GM12878 (cell line): ENCODE measurements around the gene ATXN7L1. TPM values are rescaled to one million over a fixed set of nuclear protein-coding genes. Genes with fewer than 3 reads are reported as not detected.

Source experiments
- ATAC-seq: fragments of 200-7000 bp; cut with Tn5 transposase; 3 replicates; pipeline ENCODE4 v1.9.1; 2020; ENCODE audit warnings: mild to moderate bottlenecking, moderate library complexity
- BruUV-seq: library from RNA; stranded (reverse); fragments of 400-500 nt; replicated peaks from 2 replicates; lab custom pipeline; 2021; lab: Mats Ljungman, UMichigan
- CTCF ChIA-PET: fragments of 300-600 bp; sonication (Branson Sonifier 250); formaldehyde crosslinking; extraction: SDS; loops from one replicate; lab custom pipeline; 2021; ENCODE audit warnings: inconsistent platforms; lab: Yijun Ruan, JAX
- POLR2A ChIA-PET: fragments of 350-600 bp; formaldehyde crosslinking; extraction: SDS; loops from one replicate; lab custom pipeline; 2021; ENCODE audit warnings: inconsistent platforms; lab: Charles Lee
- RAD21 ChIA-PET: fragments of 300-600 bp; sonication (Branson Sonifier 250); formaldehyde crosslinking; loops from one replicate; lab custom pipeline; 2023; ENCODE audit warnings: antibody characterized with exemption; ENCODE audit not compliant: unreplicated experiment; lab: Charles Lee
- SMC1A ChIA-PET: fragments of 300-600 bp; sonication (Branson Sonifier 250); formaldehyde crosslinking; loops from one replicate; lab custom pipeline; 2023; ENCODE audit not compliant: unreplicated experiment, uncharacterized antibody; lab: Charles Lee
- DNase-seq: peaks from one replicate; pipeline ENCODE4 v3.0.0-alpha.2; 2011; ENCODE audit warnings: low read depth, low spot score
- FAIRE-seq: peaks from 3 replicates; lab custom pipeline; 2011; peaks lifted over from hg19 to GRCh38; lab: Jason Lieb, UNC
- H2AFZ ChIP-seq: 2 replicates; pipeline ENCODE4 v1.6.0; 2011; ENCODE audit warnings: low read depth, low read length, control low read depth; ENCODE audit not compliant: control insufficient read depth
- H3K27ac ChIP-seq: 2 replicates; pipeline ENCODE4 v1.5.1; 2011; ENCODE audit warnings: control low read depth; ENCODE audit not compliant: control insufficient read depth, insufficient read depth
- H3K27me3 ChIP-seq, 2 experiments: replicated peaks in 1 of 2; 2 replicates each; pipeline versions ENCODE4 v1.6.0 to v1.6.1; 2011; ENCODE audit warnings: low read length in 1 of 2; ENCODE audit not compliant: control insufficient read depth in 2 of 2, insufficient read depth in 2 of 2
- H3K36me3 ChIP-seq, 2 experiments: 2 replicates each; pipeline ENCODE4 v1.5.1; 2011; ENCODE audit warnings: low read length in 1 of 2; ENCODE audit not compliant: control insufficient read depth in 2 of 2, insufficient read depth in 2 of 2
- H3K4me1 ChIP-seq: 2 replicates; pipeline ENCODE4 v1.6.1; 2011; ENCODE audit warnings: mild to moderate bottlenecking, low read length, moderate library complexity, mixed read lengths; ENCODE audit not compliant: control insufficient read depth, insufficient read depth
- H3K4me2 ChIP-seq: 2 replicates; pipeline ENCODE4 v1.6.0; 2011; ENCODE audit warnings: control low read depth; ENCODE audit not compliant: control insufficient read depth, insufficient read depth
- H3K4me3 ChIP-seq: fragments of 200-600 bp; sonication (generic); 2 replicates; pipeline ENCODE4 v1.5.1; 2016
- H3K79me2 ChIP-seq: 2 replicates; pipeline ENCODE4 v1.6.0; 2011; ENCODE audit warnings: low read length; ENCODE audit not compliant: control insufficient read depth, insufficient read depth
- H3K9ac ChIP-seq: 2 replicates; pipeline ENCODE4 v1.8.0; 2011; ENCODE audit warnings: low read length, control low read depth, mixed read lengths; ENCODE audit not compliant: control insufficient read depth, insufficient read depth
- H3K9me3 ChIP-seq: replicated peaks from 3 replicates; pipeline ENCODE4 v1.5.1; 2011; ENCODE audit warnings: mild to moderate bottlenecking, low read length; ENCODE audit not compliant: control insufficient read depth, insufficient read depth
- H4K20me1 ChIP-seq: 2 replicates; pipeline ENCODE4 v1.6.0; 2011; ENCODE audit not compliant: control insufficient read depth, insufficient read depth
- BACH1 ChIP-seq: fragments of 450-650 bp; IDR thresholded peaks from 2 replicates; pipeline ENCODE4 v1.6.1; 2017; ENCODE audit warnings: mild to moderate bottlenecking, borderline replicate concordance
- CBX5 ChIP-seq: sonication (generic); IDR thresholded peaks from 2 replicates; pipeline ENCODE4 v1.6.1; 2016; ENCODE audit warnings: low read depth, moderate library complexity, mild to moderate bottlenecking, inconsistent platforms
- CHD2 ChIP-seq: IDR thresholded peaks from 2 replicates; pipeline ENCODE4 v1.6.1; 2011; ENCODE audit warnings: low read depth, low read length, improper control_type of control experiment, borderline replicate concordance
- LARP7 ChIP-seq: fragments of 450-650 bp; IDR thresholded peaks from 2 replicates; pipeline ENCODE4 v1.6.1; 2017; ENCODE audit warnings: mild to moderate bottlenecking
- NBN ChIP-seq: fragments of 450-650 bp; IDR thresholded peaks from 2 replicates; pipeline ENCODE4 v1.6.1; 2016
- NFYA ChIP-seq: IDR thresholded peaks from 2 replicates; pipeline ENCODE4 v1.6.1; 2011; ENCODE audit warnings: low read depth, mild to moderate bottlenecking, low read length, improper control_type of control experiment, borderline replicate concordance
- POLR2A ChIP-seq: IDR thresholded peaks from 2 replicates; pipeline ENCODE4 v1.6.1; 2011; ENCODE audit warnings: low read depth, mild to moderate bottlenecking, low read length
- SMARCA5 ChIP-seq: fragments of 450-650 bp; IDR thresholded peaks from 2 replicates; pipeline ENCODE4 v1.6.1; 2017; ENCODE audit warnings: mild to moderate bottlenecking
- TCF7 ChIP-seq: IDR thresholded peaks from 2 replicates; pipeline ENCODE4 v1.6.1; 2014; ENCODE audit warnings: antibody characterized with exemption, borderline replicate concordance
- WGBS: methylation state at CpG from one replicate; pipeline ENCODE4 v1.1.6; 2016; ENCODE audit warnings: low lambda C conversion rate; ENCODE audit not compliant: insufficient replicate concordance, insufficient coverage; ENCODE audit errors: missing lambda C conversion rate; 5-methylcytosine and 5-hydroxymethylcytosine counted together
- in situ Hi-C: fragments of 300-500 bp; cut with MboI; formaldehyde crosslinking; loops from 9 replicates; pipeline ENCODE4 v1.14.3; 2018; ENCODE audit warnings: mixed read lengths
- intact Hi-C: fragments of 100-400 bp; cut with micrococcal nuclease; formaldehyde crosslinking; loops from one replicate; pipeline ENCODE4 v1.14.2; 2022; ENCODE audit not compliant: unreplicated experiment
- polyA plus RNA-seq, 11 experiments: library from polyadenylated mRNA; depleted of rRNA in 4 of 11; unstranded in 6 of 11; stranded (reverse) in 5 of 11; fragments of >200 nt; fragmentation: Nextera tagmentation in 4 of 11; fragmentation: Illumina TruSeq in 1 of 11; extraction: Ambion mirVana in 4 of 11; extraction: Trizol in 1 of 11; gene quantifications; 1 replicate in 1 of 11; 2 replicates in 10 of 11; pipeline versions ENCODE4 v1.2.1 to v1.2.3, GENCODE V29; 2011 to 2016; ENCODE audit warnings: inconsistent platforms in 2 of 11, missing spikeins in 2 of 11, low read depth in 1 of 11
- total RNA-seq, 4 experiments: library from RNA; depleted of rRNA in 3 of 4; stranded (reverse); fragments of >200 nt in 3 of 4; fragmentation: Illumina TruSeq in 1 of 4; extraction: Trizol in 1 of 4; gene quantifications; 2 replicates each; pipeline versions ENCODE4 v1.2.1 to v1.2.3, GENCODE V29; 2013 to 2021
- TF ChIP-seq, protein P1 (sequence below): fragments of 450-650 bp; IDR thresholded peaks from 2 replicates; pipeline ENCODE4 v1.6.1; 2017; ENCODE audit warnings: mild to moderate bottlenecking, low read depth, inconsistent platforms; ENCODE audit not compliant: poor library complexity, severe bottlenecking
- TF ChIP-seq, protein P2 (sequence below): fragments of 450-650 bp; IDR thresholded peaks from 2 replicates; pipeline ENCODE4 v1.6.1; 2016; ENCODE audit warnings: mild to moderate bottlenecking, moderate library complexity, borderline replicate concordance
- TF ChIP-seq, protein P3 (sequence below): fragments of 450-650 bp; IDR thresholded peaks from 2 replicates; pipeline ENCODE4 v1.6.1; 2017; ENCODE audit warnings: mild to moderate bottlenecking, moderate library complexity

ATXN7L1 gene
- total and polyA plus RNA-seq, 10 of the 15 experiments (the other 5 are each of a cell fraction or from before 2014, with no cell fraction given): 0.40 to 2.9 (median 1.2) TPM

DNA sequence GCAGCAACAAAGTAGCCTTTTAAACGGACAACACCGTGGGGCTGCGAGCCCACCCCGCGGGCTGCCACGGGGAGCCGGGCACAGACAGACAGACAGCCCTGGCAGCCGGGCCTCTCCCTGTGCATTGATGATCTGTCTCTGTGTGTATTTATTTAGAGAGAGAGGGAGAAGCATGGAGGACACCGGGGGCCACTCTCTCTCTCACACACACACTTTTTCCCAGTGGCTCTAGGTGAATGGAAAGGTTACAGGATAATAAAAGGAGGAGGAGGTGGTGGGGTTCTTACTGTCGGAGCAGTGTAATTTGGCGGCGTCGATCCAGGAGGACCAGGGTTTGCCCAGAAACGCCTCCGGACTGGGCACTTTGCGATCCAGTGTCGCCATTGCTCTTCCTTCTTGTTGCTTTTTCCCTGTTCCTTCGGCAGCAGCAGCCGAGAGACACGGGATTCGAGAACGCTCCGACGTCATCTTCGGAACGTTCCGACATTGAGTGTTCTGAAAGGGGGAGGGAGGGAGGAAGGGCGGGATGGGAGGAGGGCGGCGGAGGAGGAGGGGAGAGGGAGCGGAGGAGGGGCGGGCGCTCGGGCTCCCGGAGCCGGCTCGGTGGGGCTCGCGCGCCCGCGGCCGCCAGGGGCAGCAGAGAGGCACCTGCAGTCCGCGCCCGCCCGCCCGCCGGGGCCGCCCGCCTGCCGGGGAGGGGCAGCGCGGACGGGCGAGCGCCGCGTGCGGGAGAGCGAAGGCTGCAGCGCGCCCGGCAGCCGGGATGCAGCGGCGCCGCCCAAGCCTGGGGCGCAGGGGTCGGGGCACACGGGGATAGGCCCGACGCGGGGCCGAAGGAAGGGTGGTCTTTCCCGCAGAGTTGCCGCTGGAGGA, at the start of gene ATXN7L1 (continued):
- TF ChIP-seq, protein P1, sequence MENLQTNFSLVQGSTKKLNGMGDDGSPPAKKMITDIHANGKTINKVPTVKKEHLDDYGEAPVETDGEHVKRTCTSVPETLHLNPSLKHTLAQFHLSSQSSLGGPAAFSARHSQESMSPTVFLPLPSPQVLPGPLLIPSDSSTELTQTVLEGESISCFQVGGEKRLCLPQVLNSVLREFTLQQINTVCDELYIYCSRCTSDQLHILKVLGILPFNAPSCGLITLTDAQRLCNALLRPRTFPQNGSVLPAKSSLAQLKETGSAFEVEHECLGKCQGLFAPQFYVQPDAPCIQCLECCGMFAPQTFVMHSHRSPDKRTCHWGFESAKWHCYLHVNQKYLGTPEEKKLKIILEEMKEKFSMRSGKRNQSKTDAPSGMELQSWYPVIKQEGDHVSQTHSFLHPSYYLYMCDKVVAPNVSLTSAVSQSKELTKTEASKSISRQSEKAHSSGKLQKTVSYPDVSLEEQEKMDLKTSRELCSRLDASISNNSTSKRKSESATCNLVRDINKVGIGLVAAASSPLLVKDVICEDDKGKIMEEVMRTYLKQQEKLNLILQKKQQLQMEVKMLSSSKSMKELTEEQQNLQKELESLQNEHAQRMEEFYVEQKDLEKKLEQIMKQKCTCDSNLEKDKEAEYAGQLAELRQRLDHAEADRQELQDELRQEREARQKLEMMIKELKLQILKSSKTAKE: no peak
- TF ChIP-seq LARP7: peak; percentile 60; the same call in 1 of the 2 replicates
- TF ChIP-seq SMARCA5: peak; percentile 92
- TF ChIP-seq CHD2: 0 out of 2 replicates have a peak, but pooled peaks have one; percentile 17
- TF ChIP-seq NBN: 0 out of 2 replicates have a peak, but pooled peaks have one; percentile 33

DNA sequence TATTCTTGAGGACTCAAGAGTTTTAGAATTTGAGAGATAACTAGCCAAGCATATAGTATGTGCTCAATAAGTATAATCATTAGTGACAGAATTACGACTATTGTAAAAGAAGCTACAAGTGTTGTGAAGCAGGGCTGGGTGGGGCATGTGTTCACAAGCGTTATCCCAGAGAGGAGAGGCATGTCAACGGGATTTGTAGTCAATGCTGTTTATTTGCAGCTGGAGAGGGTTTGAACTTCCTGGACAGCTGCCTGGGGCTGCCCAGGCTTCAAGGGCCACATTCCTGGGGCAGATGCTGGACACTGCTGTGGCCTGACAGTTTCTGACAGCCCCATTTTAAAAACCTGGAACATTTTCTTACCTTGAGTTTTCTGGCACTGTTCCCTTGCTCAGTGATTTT, 49.7 kb upstream of the ATXN7L1 start:
- Histone ChIP-seq H3K79me2 (no peaks in the 10 kb centered on the region), H4K20me1 (no peaks in the 10 kb centered on the region), H3K4me3 (no peak overlapping the region), H2AFZ (no peak overlapping the region), H3K9ac (no peak overlapping the region), H3K27ac (no peak overlapping the region), H3K27me3 (peaks cover 0 to 1% of the 10 kb centered on the region in 2 experiments; a peak in 2 of 4 replicates), H3K4me1 (no peaks in the 10 kb centered on the region), H3K4me2 (no peak overlapping the region), H3K36me3 (no peaks in the 10 kb centered on the region), H3K9me3 (peaks cover 4% of the 10 kb centered on the region; the same call in 2 of the 3 replicates)
- no peak for DNase-seq
- intact Hi-C loops: no loop called here
- no peak for FAIRE-seq
- in situ Hi-C loops: no loop called here
- CTCF ChIA-PET: interaction anchor here (1.7 kb wide), 1 partner anchor 8 kb away, joined by 4 read pairs; no protein-coding TSS in a partner anchor
- POLR2A ChIA-PET: no interaction called here
- RAD21 ChIA-PET: interaction anchor here (1.0 kb wide), 1 partner anchor 162 kb away, joined by 3 read pairs; no protein-coding TSS in a partner anchor
- no peak for ATAC-seq
- WGBS: 45% methylated on average over 3 of the region's 3 CpGs
- SMC1A ChIA-PET: no interaction called here
- no TSS peak for BruUV-seq
- no peak for TF ChIP-seq NFYA
- TF ChIP-seq POLR2A: no peak
- no peak for TF ChIP-seq CBX5
- TF ChIP-seq TCF7: no peak
- TF ChIP-seq, protein P2, sequence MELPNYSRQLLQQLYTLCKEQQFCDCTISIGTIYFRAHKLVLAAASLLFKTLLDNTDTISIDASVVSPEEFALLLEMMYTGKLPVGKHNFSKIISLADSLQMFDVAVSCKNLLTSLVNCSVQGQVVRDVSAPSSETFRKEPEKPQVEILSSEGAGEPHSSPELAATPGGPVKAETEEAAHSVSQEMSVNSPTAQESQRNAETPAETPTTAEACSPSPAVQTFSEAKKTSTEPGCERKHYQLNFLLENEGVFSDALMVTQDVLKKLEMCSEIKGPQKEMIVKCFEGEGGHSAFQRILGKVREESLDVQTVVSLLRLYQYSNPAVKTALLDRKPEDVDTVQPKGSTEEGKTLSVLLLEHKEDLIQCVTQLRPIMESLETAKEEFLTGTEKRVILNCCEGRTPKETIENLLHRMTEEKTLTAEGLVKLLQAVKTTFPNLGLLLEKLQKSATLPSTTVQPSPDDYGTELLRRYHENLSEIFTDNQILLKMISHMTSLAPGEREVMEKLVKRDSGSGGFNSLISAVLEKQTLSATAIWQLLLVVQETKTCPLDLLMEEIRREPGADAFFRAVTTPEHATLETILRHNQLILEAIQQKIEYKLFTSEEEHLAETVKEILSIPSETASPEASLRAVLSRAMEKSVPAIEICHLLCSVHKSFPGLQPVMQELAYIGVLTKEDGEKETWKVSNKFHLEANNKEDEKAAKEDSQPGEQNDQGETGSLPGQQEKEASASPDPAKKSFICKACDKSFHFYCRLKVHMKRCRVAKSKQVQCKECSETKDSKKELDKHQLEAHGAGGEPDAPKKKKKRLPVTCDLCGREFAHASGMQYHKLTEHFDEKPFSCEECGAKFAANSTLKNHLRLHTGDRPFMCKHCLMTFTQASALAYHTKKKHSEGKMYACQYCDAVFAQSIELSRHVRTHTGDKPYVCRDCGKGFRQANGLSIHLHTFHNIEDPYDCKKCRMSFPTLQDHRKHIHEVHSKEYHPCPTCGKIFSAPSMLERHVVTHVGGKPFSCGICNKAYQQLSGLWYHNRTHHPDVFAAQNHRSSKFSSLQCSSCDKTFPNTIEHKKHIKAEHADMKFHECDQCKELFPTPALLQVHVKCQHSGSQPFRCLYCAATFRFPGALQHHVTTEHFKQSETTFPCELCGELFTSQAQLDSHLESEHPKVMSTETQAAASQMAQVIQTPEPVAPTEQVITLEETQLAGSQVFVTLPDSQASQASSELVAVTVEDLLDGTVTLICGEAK: no peak
- TF ChIP-seq BACH1: no peak
- TF ChIP-seq, protein P3, sequence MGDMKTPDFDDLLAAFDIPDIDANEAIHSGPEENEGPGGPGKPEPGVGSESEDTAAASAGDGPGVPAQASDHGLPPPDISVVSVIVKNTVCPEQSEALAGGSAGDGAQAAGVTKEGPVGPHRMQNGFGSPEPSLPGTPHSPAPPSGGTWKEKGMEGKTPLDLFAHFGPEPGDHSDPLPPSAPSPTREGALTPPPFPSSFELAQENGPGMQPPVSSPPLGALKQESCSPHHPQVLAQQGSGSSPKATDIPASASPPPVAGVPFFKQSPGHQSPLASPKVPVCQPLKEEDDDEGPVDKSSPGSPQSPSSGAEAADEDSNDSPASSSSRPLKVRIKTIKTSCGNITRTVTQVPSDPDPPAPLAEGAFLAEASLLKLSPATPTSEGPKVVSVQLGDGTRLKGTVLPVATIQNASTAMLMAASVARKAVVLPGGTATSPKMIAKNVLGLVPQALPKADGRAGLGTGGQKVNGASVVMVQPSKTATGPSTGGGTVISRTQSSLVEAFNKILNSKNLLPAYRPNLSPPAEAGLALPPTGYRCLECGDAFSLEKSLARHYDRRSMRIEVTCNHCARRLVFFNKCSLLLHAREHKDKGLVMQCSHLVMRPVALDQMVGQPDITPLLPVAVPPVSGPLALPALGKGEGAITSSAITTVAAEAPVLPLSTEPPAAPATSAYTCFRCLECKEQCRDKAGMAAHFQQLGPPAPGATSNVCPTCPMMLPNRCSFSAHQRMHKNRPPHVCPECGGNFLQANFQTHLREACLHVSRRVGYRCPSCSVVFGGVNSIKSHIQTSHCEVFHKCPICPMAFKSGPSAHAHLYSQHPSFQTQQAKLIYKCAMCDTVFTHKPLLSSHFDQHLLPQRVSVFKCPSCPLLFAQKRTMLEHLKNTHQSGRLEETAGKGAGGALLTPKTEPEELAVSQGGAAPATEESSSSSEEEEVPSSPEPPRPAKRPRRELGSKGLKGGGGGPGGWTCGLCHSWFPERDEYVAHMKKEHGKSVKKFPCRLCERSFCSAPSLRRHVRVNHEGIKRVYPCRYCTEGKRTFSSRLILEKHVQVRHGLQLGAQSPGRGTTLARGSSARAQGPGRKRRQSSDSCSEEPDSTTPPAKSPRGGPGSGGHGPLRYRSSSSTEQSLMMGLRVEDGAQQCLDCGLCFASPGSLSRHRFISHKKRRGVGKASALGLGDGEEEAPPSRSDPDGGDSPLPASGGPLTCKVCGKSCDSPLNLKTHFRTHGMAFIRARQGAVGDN: no peak
